H1 (cell line): ENCODE results near the gene KANSL1. TPM values are rescaled to one million over a fixed set of nuclear protein-coding genes. Genes with fewer than 3 reads are reported as not detected.

Experiments used
- BCL11A ChIP-seq, 2 experiments: IDR thresholded peaks; one replicate each; pipeline ENCODE4 v1.6.1; 2011; ENCODE audit warnings: low read depth in 2 of 2, low read length in 2 of 2, mild to moderate bottlenecking in 2 of 2
- EP300 ChIP-seq, 2 experiments: IDR thresholded peaks; 1 replicate in 1 of 2; 2 replicates in 1 of 2; pipeline ENCODE4 v1.6.1; 2011 to 2012; ENCODE audit warnings: low read depth in 2 of 2, low read length in 2 of 2, mild to moderate bottlenecking in 2 of 2, borderline replicate concordance in 1 of 2, inconsistent platforms in 1 of 2, moderate library complexity in 1 of 2
- PHF8 ChIP-seq: fragments of 200-600 bp; sonication (generic); conservative IDR thresholded peaks from 2 replicates; pipeline ENCODE4 v1.7.1; 2012; ENCODE audit warnings: low read depth, mild to moderate bottlenecking, inconsistent platforms, low read length, moderate library complexity
- SP4 ChIP-seq: IDR thresholded peaks from 2 replicates; pipeline ENCODE4 v1.6.1; 2012; ENCODE audit warnings: low read length, inconsistent platforms
- polyA plus RNA-seq, 7 experiments: library from polyadenylated mRNA; depleted of rRNA in 3 of 7; stranded (reverse) in 5 of 7; unstranded in 2 of 7; fragments of >200 nt in 5 of 7; fragments of 200-250 nt in 2 of 7; gene quantifications; 1 replicate in 5 of 7; 2 replicates in 1 of 7; 4 replicates in 1 of 7; pipeline versions ENCODE4 v1.2.1 to v1.2.3, GENCODE V29; 2011 to 2013; ENCODE audit warnings: missing spikeins in 2 of 7, mixed read lengths in 2 of 7
- total RNA-seq: library from RNA; stranded (reverse); fragmentation: NEBNext Ultra II Directional; extraction: Animal tissue kit (Norgen Biotek cat#: 25700); gene quantifications from 2 replicates; pipeline ENCODE4 v1.2.1, GENCODE V29; 2021
- TF ChIP-seq, protein P1 (sequence below), 3 experiments: IDR thresholded peaks; 1 replicate in 2 of 3; 2 replicates in 1 of 3; pipeline versions ENCODE4 v1.5.1 to v1.6.1; 2011; ENCODE audit warnings: low read length in 3 of 3, mild to moderate bottlenecking in 3 of 3, inconsistent platforms in 2 of 3, low read depth in 1 of 3, moderate library complexity in 1 of 3; ENCODE audit not compliant: insufficient read depth in 1 of 3; ENCODE audit errors: control extremely low read depth in 1 of 3

The KANSL1 gene
- total and polyA plus RNA-seq, 2 of the 8 experiments (the other 6 are each of a cell fraction or from before 2014, with no cell fraction given), result 34.0 to 128 TPM

GRCh38 chr17:46139432-46140210 is 53.6 kb downstream of the KANSL1 start (continued):
- TF ChIP-seq, protein P1, sequence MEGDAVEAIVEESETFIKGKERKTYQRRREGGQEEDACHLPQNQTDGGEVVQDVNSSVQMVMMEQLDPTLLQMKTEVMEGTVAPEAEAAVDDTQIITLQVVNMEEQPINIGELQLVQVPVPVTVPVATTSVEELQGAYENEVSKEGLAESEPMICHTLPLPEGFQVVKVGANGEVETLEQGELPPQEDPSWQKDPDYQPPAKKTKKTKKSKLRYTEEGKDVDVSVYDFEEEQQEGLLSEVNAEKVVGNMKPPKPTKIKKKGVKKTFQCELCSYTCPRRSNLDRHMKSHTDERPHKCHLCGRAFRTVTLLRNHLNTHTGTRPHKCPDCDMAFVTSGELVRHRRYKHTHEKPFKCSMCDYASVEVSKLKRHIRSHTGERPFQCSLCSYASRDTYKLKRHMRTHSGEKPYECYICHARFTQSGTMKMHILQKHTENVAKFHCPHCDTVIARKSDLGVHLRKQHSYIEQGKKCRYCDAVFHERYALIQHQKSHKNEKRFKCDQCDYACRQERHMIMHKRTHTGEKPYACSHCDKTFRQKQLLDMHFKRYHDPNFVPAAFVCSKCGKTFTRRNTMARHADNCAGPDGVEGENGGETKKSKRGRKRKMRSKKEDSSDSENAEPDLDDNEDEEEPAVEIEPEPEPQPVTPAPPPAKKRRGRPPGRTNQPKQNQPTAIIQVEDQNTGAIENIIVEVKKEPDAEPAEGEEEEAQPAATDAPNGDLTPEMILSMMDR (IDR thresholded peaks at IDR 0.05; ENCODE audit: control extremely low read depth in 1 of 3, insufficient read depth in 1 of 3, low read depth in 1 of 3, low read length in 3 of 3), result no peak
- TF ChIP-seq BCL11A (IDR thresholded peaks at IDR 0.05; ENCODE audit: low read depth in 2 of 2, low read length in 2 of 2) (no peak), PHF8 (no peak), EP300 (IDR thresholded peaks at IDR 0.05; ENCODE audit: borderline replicate concordance in 1 of 2, low read depth in 2 of 2, low read length in 2 of 2) (no peak), SP4 (no peak)
